ENCODE measurements around the gene TBC1D14.

Gene TBC1D14

DNA sequence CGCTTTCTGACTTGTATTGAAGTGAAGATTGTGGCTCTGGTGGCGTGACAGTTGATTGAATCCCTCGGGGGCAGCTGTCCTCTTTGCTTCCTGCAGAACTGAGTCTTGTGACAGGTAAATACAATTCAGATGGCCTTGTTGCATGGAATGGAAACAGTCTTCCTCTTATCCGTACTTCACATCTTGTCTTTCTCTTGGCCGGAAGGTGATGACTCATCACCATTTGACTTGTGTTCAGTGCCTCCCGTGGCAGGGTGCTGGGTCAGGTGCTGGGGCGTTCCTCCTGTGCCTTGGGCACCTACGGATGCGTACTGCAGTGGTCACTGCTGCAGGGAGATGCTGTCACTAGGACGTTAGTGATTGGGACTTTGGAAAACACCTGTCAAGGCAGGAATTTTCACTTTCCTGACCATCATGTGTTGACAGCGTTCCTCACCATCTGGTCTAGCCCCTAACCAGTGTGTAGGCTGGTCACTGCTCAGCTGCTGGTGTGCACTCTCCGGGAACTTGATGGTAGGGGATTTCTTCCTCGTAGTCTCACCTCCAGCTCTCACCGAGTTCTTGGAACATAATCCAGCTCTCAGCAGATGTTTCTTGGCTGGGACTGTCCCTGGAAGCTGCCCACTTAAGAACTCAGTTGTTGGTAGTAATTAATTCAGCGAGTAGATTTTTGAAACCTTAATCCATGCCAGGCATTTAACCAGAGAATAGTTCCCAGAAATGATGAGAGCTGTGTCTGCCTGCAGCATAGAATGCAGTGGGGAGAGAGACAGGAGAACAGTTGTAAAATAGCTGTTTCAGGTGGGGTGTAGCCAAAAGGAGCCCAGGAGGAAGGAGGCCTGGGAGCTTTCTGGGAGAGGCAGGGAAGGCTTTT, 7.2 kb downstream of the TBC1D14 start:
- H3K4me3 ChIP-seq = no peak overlapping the region
- TF ChIP-seq CTCF (IDR thresholded peaks at IDR 0.05) = no peak
- DNase-seq (ENCODE audit: low spot score) = no peak
- H3K27ac ChIP-seq = peak overlapping the region in 1 of 2 donors; percentile 87

GRCh38 chr4:6917461-6918271, 8.0 kb downstream of the TBC1D14 start:
- peak overlapping the region in 1 of 2 donors; percentile 87 for H3K27ac ChIP-seq
- TF ChIP-seq CTCF (IDR thresholded peaks at IDR 0.05) = no peak
- no peak for DNase-seq (ENCODE audit: low spot score)
- no peak overlapping the region for H3K4me3 ChIP-seq

GRCh38 chr4:6918338-6918737, 8.7 kb downstream of the TBC1D14 start:
- peak overlapping the region; percentile 30 to 87 for H3K27ac ChIP-seq
- no peak for TF ChIP-seq CTCF (IDR thresholded peaks at IDR 0.05)
- H3K4me3 ChIP-seq = no peak overlapping the region
- DNase-seq (ENCODE audit: low spot score) = no peak

DNA sequence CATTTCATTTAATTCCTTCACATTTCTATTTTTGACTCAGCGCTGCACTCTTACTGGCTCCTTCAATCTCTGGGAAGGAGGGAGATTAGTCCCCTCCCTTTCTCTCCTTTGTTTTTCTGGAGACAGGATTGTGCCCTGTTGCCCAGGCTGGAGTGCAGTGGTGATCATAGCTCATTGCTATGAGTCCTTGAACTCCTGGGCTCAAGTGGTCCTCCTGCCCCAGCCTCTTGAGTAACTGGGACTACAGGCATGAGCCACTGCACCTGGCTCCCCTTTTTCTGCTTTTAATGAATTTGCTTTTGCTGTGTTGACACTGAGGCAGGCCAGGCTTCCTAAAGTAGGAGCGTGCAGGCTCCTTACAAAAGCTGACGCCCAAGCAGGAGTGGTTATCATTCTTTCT, 10.5 kb downstream of the TBC1D14 start:
- no peak for DNase-seq (ENCODE audit: low spot score)
- Histone ChIP-seq H3K4me3 (no peak overlapping the region), H3K27ac (no peak overlapping the region)
- TF ChIP-seq CTCF (IDR thresholded peaks at IDR 0.05) = no peak

GRCh38 chr4:6923507-6923906, 13.9 kb downstream of the TBC1D14 start:
- no peak for DNase-seq (ENCODE audit: low spot score)
- Histone ChIP-seq H3K27ac (no peak overlapping the region), H3K4me3 (no peak overlapping the region)
- TF ChIP-seq CTCF (IDR thresholded peaks at IDR 0.05) = no peak

- no peak overlapping the region for H3K4me3 ChIP-seq
- DNase-seq (ENCODE audit: low spot score) = no peak
- peak overlapping the region in 1 of 2 donors; percentile 68 for H3K27ac ChIP-seq
- TF ChIP-seq CTCF (IDR thresholded peaks at IDR 0.05) = no peak
Observed at GRCh38 chr4:6924361-6924779, 14.7 kb downstream of the TBC1D14 start.
